GM12878 (cell line): ENCODE data around the gene SCARB1. TPM values are rescaled to one million over a fixed set of nuclear protein-coding genes. Genes with fewer than 3 reads are reported as not detected.

Experiments used
- ATAC-seq: fragments of 200-7000 bp; cut with Tn5 transposase; 3 replicates; pipeline ENCODE4 v1.9.1; 2020; ENCODE audit warnings: mild to moderate bottlenecking, moderate library complexity
- BruUV-seq: library from RNA; stranded (reverse); fragments of 400-500 nt; replicated peaks from 2 replicates; lab custom pipeline; 2021; lab: Mats Ljungman, UMichigan
- CTCF ChIA-PET: fragments of 300-600 bp; sonication (Branson Sonifier 250); formaldehyde crosslinking; extraction: SDS; loops from one replicate; lab custom pipeline; 2021; ENCODE audit warnings: inconsistent platforms; lab: Yijun Ruan, JAX
- POLR2A ChIA-PET: fragments of 350-600 bp; formaldehyde crosslinking; extraction: SDS; loops from one replicate; lab custom pipeline; 2021; ENCODE audit warnings: inconsistent platforms; lab: Charles Lee
- RAD21 ChIA-PET: fragments of 300-600 bp; sonication (Branson Sonifier 250); formaldehyde crosslinking; loops from one replicate; lab custom pipeline; 2023; ENCODE audit warnings: antibody characterized with exemption; ENCODE audit not compliant: unreplicated experiment; lab: Charles Lee
- SMC1A ChIA-PET: fragments of 300-600 bp; sonication (Branson Sonifier 250); formaldehyde crosslinking; loops from one replicate; lab custom pipeline; 2023; ENCODE audit not compliant: unreplicated experiment, uncharacterized antibody; lab: Charles Lee
- DNase-seq: peaks from one replicate; pipeline ENCODE4 v3.0.0-alpha.2; 2011; ENCODE audit warnings: low read depth, low spot score
- FAIRE-seq: peaks from 3 replicates; lab custom pipeline; 2011; peaks lifted over from hg19 to GRCh38; lab: Jason Lieb, UNC
- H2AFZ ChIP-seq: 2 replicates; pipeline ENCODE4 v1.6.0; 2011; ENCODE audit warnings: low read depth, low read length, control low read depth; ENCODE audit not compliant: control insufficient read depth
- H3K27ac ChIP-seq: 2 replicates; pipeline ENCODE4 v1.5.1; 2011; ENCODE audit warnings: control low read depth; ENCODE audit not compliant: control insufficient read depth, insufficient read depth
- H3K27me3 ChIP-seq, 2 experiments: replicated peaks in 1 of 2; 2 replicates each; pipeline versions ENCODE4 v1.6.0 to v1.6.1; 2011; ENCODE audit warnings: low read length in 1 of 2; ENCODE audit not compliant: control insufficient read depth in 2 of 2, insufficient read depth in 2 of 2
- H3K36me3 ChIP-seq, 2 experiments: 2 replicates each; pipeline ENCODE4 v1.5.1; 2011; ENCODE audit warnings: low read length in 1 of 2; ENCODE audit not compliant: control insufficient read depth in 2 of 2, insufficient read depth in 2 of 2
- H3K4me1 ChIP-seq: 2 replicates; pipeline ENCODE4 v1.6.1; 2011; ENCODE audit warnings: mild to moderate bottlenecking, low read length, moderate library complexity, mixed read lengths; ENCODE audit not compliant: control insufficient read depth, insufficient read depth
- H3K4me2 ChIP-seq: 2 replicates; pipeline ENCODE4 v1.6.0; 2011; ENCODE audit warnings: control low read depth; ENCODE audit not compliant: control insufficient read depth, insufficient read depth
- H3K4me3 ChIP-seq: fragments of 200-600 bp; sonication (generic); 2 replicates; pipeline ENCODE4 v1.5.1; 2016
- H3K79me2 ChIP-seq: 2 replicates; pipeline ENCODE4 v1.6.0; 2011; ENCODE audit warnings: low read length; ENCODE audit not compliant: control insufficient read depth, insufficient read depth
- H3K9ac ChIP-seq: 2 replicates; pipeline ENCODE4 v1.8.0; 2011; ENCODE audit warnings: low read length, control low read depth, mixed read lengths; ENCODE audit not compliant: control insufficient read depth, insufficient read depth
- H3K9me3 ChIP-seq: replicated peaks from 3 replicates; pipeline ENCODE4 v1.5.1; 2011; ENCODE audit warnings: mild to moderate bottlenecking, low read length; ENCODE audit not compliant: control insufficient read depth, insufficient read depth
- H4K20me1 ChIP-seq: 2 replicates; pipeline ENCODE4 v1.6.0; 2011; ENCODE audit not compliant: control insufficient read depth, insufficient read depth
- BHLHE40 ChIP-seq, 2 experiments: fragments of 450-650 bp in 1 of 2; IDR thresholded peaks; 2 replicates each; pipeline ENCODE4 v1.6.1; 2011 to 2017; ENCODE audit warnings: low read depth in 2 of 2, borderline replicate concordance in 1 of 2, improper control_type of control experiment in 1 of 2, low read length in 1 of 2, mild to moderate bottlenecking in 1 of 2
- BRCA1 ChIP-seq: IDR thresholded peaks from 2 replicates; pipeline ENCODE4 v1.6.1; 2011; ENCODE audit warnings: low read depth, low read length, improper control_type of control experiment
- CHD1 ChIP-seq: IDR thresholded peaks from 2 replicates; pipeline ENCODE4 v1.6.1; 2012; ENCODE audit warnings: low read depth, low read length, improper control_type of control experiment
- EP300 ChIP-seq, 2 experiments: fragments of 150-350 bp in 1 of 2; IDR thresholded peaks; 2 replicates each; pipeline ENCODE4 v1.6.1; 2011 to 2012; ENCODE audit warnings: low read depth in 2 of 2, low read length in 2 of 2, borderline replicate concordance in 1 of 2, improper control_type of control experiment in 1 of 2, inconsistent platforms in 1 of 2; ENCODE audit not compliant: control insufficient read depth in 1 of 2
- JUND ChIP-seq: IDR thresholded peaks from 2 replicates; pipeline ENCODE4 v1.6.1; 2012; ENCODE audit warnings: low read depth, mild to moderate bottlenecking, low read length, improper control_type of control experiment, moderate library complexity
- MEF2B ChIP-seq: fragments of 450-650 bp; IDR thresholded peaks from 2 replicates; pipeline ENCODE4 v1.6.1; 2018; ENCODE audit warnings: mild to moderate bottlenecking, moderate library complexity; ENCODE audit not compliant: partially characterized antibody, poor library complexity, severe bottlenecking
- NRF1 ChIP-seq: conservative IDR thresholded peaks from 2 replicates; pipeline ENCODE4 v1.6.1; 2011; ENCODE audit warnings: mild to moderate bottlenecking, low read depth, low read length, improper control_type of control experiment
- PAX5 ChIP-seq: IDR thresholded peaks from 2 replicates; pipeline ENCODE4 v1.6.1; 2011; ENCODE audit warnings: low read depth, low read length, borderline replicate concordance
- POLR2AphosphoS5 ChIP-seq: IDR thresholded peaks from 2 replicates; pipeline ENCODE4 v1.6.1; 2011; ENCODE audit warnings: mild to moderate bottlenecking, low read length, inconsistent platforms
- SMARCA5 ChIP-seq: fragments of 450-650 bp; IDR thresholded peaks from 2 replicates; pipeline ENCODE4 v1.6.1; 2017; ENCODE audit warnings: mild to moderate bottlenecking
- SMC3 ChIP-seq: IDR thresholded peaks from 2 replicates; pipeline ENCODE4 v1.6.1; 2011; ENCODE audit warnings: low read length, improper control_type of control experiment, borderline replicate concordance
- STAT1 ChIP-seq: fragments of 450-650 bp; conservative IDR thresholded peaks from 2 replicates; pipeline ENCODE4 v1.6.1; 2014; ENCODE audit warnings: antibody characterized with exemption, mild to moderate bottlenecking
- ZSCAN29 ChIP-seq: fragments of 450-650 bp; IDR thresholded peaks from 2 replicates; pipeline ENCODE4 v1.6.1; 2017; ENCODE audit warnings: mild to moderate bottlenecking, moderate library complexity
- WGBS: methylation state at CpG from one replicate; pipeline ENCODE4 v1.1.6; 2016; ENCODE audit warnings: low lambda C conversion rate; ENCODE audit not compliant: insufficient replicate concordance, insufficient coverage; ENCODE audit errors: missing lambda C conversion rate; 5-methylcytosine and 5-hydroxymethylcytosine counted together
- in situ Hi-C: fragments of 300-500 bp; cut with MboI; formaldehyde crosslinking; loops from 9 replicates; pipeline ENCODE4 v1.14.3; 2018; ENCODE audit warnings: mixed read lengths
- intact Hi-C: fragments of 100-400 bp; cut with micrococcal nuclease; formaldehyde crosslinking; loops from one replicate; pipeline ENCODE4 v1.14.2; 2022; ENCODE audit not compliant: unreplicated experiment
- polyA plus RNA-seq, 11 experiments: library from polyadenylated mRNA; depleted of rRNA in 4 of 11; unstranded in 6 of 11; stranded (reverse) in 5 of 11; fragments of >200 nt; fragmentation: Nextera tagmentation in 4 of 11; fragmentation: Illumina TruSeq in 1 of 11; extraction: Ambion mirVana in 4 of 11; extraction: Trizol in 1 of 11; gene quantifications; 1 replicate in 1 of 11; 2 replicates in 10 of 11; pipeline versions ENCODE4 v1.2.1 to v1.2.3, GENCODE V29; 2011 to 2016; ENCODE audit warnings: inconsistent platforms in 2 of 11, missing spikeins in 2 of 11, low read depth in 1 of 11
- total RNA-seq, 4 experiments: library from RNA; depleted of rRNA in 3 of 4; stranded (reverse); fragments of >200 nt in 3 of 4; fragmentation: Illumina TruSeq in 1 of 4; extraction: Trizol in 1 of 4; gene quantifications; 2 replicates each; pipeline versions ENCODE4 v1.2.1 to v1.2.3, GENCODE V29; 2013 to 2021
- TF ChIP-seq, protein P1 (sequence below): IDR thresholded peaks from 2 replicates; pipeline ENCODE4 v1.6.1; 2011; ENCODE audit warnings: borderline replicate concordance, low read depth, mild to moderate bottlenecking, moderate library complexity, mixed read lengths, low read length; ENCODE audit not compliant: insufficient read depth; ENCODE audit errors: extremely low read length

SCARB1 gene
- total and polyA plus RNA-seq, 10 of the 15 experiments (the other 5 are each of a cell fraction or from before 2014, with no cell fraction given), result 0.34 to 104 (median 63.1) TPM

DNA sequence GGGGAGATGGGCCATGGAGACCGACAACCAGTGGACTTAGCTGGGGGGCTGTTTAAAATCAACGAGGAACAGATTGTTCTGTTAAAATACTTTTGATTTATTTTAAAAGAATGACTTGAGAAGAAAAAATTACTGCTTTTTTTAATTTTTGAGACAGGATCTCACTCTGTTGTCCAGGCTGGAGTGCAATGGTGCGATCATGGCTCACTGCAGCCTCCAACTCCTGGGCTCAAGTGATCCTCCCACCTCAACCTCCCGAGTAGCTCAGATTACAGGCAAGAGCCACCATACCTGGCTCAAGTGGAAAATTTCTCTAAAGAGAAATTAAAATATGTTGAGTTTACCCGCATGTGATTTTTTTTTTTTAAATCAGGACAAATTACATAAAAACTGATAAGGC, 80.6 kb downstream of the SCARB1 start:
- Histone ChIP-seq H4K20me1 (no peaks in the 10 kb centered on the region), H3K36me3 (peaks cover 17 to 35% of the 10 kb centered on the region in 2 experiments), H3K79me2 (no peaks in the 10 kb centered on the region), H3K27me3 (no peaks in the 10 kb centered on the region), H3K4me1 (peaks cover 26% of the 10 kb centered on the region), H3K27ac (no peak overlapping the region), H3K9me3 (no peaks in the 10 kb centered on the region; the same call in 2 of the 3 replicates), H2AFZ (no peak overlapping the region), H3K4me2 (no peak overlapping the region), H3K4me3 (no peak overlapping the region), H3K9ac (no peak overlapping the region)
- in situ Hi-C loops, result no loop called here
- ChIA-PET SMC1A (interaction anchor here (1.0 to 1.2 kb wide), 3 partner anchors 9 to 117 kb away, joined by 3 to 6 read pairs (median 4); no protein-coding TSS in a partner anchor), CTCF (interaction anchor here (1.0 kb wide), 1 partner anchor 45 kb away, joined by 5 read pairs; no protein-coding TSS in a partner anchor), POLR2A (interaction anchor here (0.5 kb wide), 1 partner anchor 35 kb away, joined by 4 read pairs; no protein-coding TSS in a partner anchor), RAD21 (no interaction called here)
- FAIRE-seq, result no peak
- intact Hi-C loops, result no loop called here
- 100% methylated on average over 5 of the region's 5 CpGs for WGBS
- ATAC-seq, result no peak
- TF ChIP-seq POLR2AphosphoS5, result no peak
- no peak for TF ChIP-seq ZSCAN29
- TF ChIP-seq SMC3, result no peak
- no peak for TF ChIP-seq BRCA1
- no peak for TF ChIP-seq PAX5
- no TSS peak for BruUV-seq
- no peak for DNase-seq

DNA sequence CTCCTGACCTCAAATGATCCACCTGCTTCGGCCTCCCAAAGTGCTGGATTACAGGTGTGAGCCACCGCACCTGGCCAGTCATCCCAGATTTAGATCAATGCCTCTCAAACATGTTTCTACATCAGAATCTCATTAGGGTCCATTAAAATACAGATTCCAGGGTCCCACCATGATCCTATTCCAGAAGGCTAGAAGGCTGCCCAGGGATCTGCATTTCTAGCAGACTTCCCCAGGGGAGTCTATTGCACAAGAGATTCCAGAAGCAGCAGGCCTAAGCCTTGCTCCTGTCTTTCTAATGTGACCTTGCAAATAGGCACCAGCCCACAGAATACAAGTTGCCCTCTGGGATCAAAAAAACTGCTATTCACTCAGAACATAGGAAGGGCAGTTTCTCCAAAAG, 81.5 kb downstream of the SCARB1 start:
- H3K27me3 ChIP-seq, result no peaks in the 10 kb centered on the region
- H3K4me2 ChIP-seq, result no peak overlapping the region
- RAD21 ChIA-PET, result interaction anchor here (1.3 kb wide), 1 partner anchor 125 kb away, joined by 4 read pairs; no protein-coding TSS in a partner anchor
- SMC1A ChIA-PET, result interaction anchor here (1.0 to 1.2 kb wide), 2 partner anchors 8 to 10 kb away, joined by 3 to 4 read pairs; no protein-coding TSS in a partner anchor
- POLR2A ChIA-PET, result no interaction called here
- peaks cover 20 to 38% of the 10 kb centered on the region in 2 experiments for H3K36me3 ChIP-seq
- CTCF ChIA-PET, result no interaction called here
- no peak overlapping the region for H3K4me3 ChIP-seq
- 100% methylated on average over 2 of the region's 2 CpGs for WGBS
- TSS peak; percentile 3 for BruUV-seq
- in situ Hi-C loops, result no loop called here
- intact Hi-C loops, result no loop called here
- no peak overlapping the region for H2AFZ ChIP-seq
- no peaks in the 10 kb centered on the region for H3K79me2 ChIP-seq
- ATAC-seq (no peak), DNase-seq (no peak), FAIRE-seq (no peak)
- no peaks in the 10 kb centered on the region for H4K20me1 ChIP-seq
- peaks cover 26% of the 10 kb centered on the region for H3K4me1 ChIP-seq
- H3K9ac ChIP-seq, result no peak overlapping the region
- H3K27ac ChIP-seq, result no peak overlapping the region
- H3K9me3 ChIP-seq, result no peaks in the 10 kb centered on the region; the same call in 2 of the 3 replicates
- TF ChIP-seq, protein P1, sequence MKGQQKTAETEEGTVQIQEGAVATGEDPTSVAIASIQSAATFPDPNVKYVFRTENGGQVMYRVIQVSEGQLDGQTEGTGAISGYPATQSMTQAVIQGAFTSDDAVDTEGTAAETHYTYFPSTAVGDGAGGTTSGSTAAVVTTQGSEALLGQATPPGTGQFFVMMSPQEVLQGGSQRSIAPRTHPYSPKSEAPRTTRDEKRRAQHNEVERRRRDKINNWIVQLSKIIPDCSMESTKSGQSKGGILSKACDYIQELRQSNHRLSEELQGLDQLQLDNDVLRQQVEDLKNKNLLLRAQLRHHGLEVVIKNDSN, result no peak
- TF ChIP-seq SMC3, result no peak
- TF ChIP-seq STAT1, result no peak
- TF ChIP-seq NRF1, result no peak
- TF ChIP-seq EP300 (IDR thresholded peaks at IDR 0.05; ENCODE audit: borderline replicate concordance in 1 of 2, control insufficient read depth in 1 of 2, low read depth in 2 of 2, low read length in 2 of 2), result no peak
- TF ChIP-seq SMARCA5, result no peak
- TF ChIP-seq JUND, result no peak
- no peak for TF ChIP-seq BHLHE40 (IDR thresholded peaks at IDR 0.05; ENCODE audit: borderline replicate concordance in 1 of 2, low read depth in 2 of 2, low read length in 1 of 2)
- no peak for TF ChIP-seq MEF2B
- no peak for TF ChIP-seq CHD1
